ENCODE data around the gene SFXN1. TPM values are rescaled to one million over a fixed set of nuclear protein-coding genes. Genes with fewer than 3 reads are reported as not detected.
"Not testable (repeated sequence)": the region's sequence is repeated elsewhere in the genome, so short reads cannot be mapped to it uniquely, and the experiment has no call there.

The SFXN1 gene
- total and polyA plus RNA-seq, 9 donors, result 15.4 to 22.7 (median 20.5) TPM

DNA sequence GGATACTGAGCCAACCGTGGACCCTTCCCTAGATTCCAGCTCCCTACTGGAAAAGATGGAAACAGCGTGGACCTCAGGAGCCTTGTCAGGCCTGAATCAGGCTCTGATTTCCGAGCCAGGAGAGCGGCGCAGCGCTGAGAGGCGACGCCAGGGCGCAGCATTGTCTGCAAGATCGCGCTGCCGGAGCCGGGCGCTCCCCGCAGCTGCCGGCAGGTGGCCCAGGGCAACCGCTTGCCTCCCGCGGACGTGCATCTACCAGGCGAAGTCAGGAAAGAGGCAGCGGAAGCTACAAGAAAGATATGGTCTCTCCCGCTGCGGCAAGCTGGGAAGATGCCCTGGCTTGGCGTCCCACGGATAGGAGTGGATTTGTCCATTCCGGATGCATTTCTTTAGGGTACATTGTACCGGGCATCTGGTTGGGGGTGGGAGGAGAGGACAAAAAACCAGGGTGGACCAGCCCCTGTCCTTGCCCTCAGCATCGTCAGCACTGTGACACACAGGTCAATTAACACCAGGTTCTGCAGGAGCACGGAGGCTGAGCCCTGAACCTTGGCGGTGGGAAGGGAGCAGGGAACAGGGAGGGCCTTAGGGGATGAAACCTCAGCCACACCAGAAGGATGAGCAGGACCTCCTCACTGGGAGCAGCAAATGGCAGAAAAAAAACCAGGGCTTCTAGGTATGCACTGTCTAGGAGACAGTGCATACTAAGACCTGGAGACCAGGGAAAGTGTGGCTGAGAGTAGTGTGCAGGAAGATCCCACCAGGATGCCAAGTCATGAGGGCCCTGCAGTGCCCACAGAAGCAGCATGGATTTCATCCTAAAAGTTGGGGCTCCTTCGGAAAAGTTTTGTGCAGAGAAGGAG, 55.9 kb downstream of the SFXN1 start:
- under 1% methylated on average over 29 of the region's 32 CpGs for WGBS (ENCODE audit: insufficient coverage)
- no peak overlapping the region for H3K27ac ChIP-seq (ENCODE audit: low read length)
- no peaks in the 10 kb centered on the region for H3K9me3 ChIP-seq (replicated peaks; ENCODE audit: control insufficient read depth, low read depth, low read length)
- H3K27me3 ChIP-seq (ENCODE audit: control insufficient read depth, insufficient read depth, low read length), result peaks cover 3% of the 10 kb centered on the region
- no peak overlapping the region for H3K4me3 ChIP-seq (ENCODE audit: low read length)
- H3K4me1 ChIP-seq (ENCODE audit: control insufficient read depth, insufficient read depth, low read length), result peaks cover 6% of the 10 kb centered on the region
- peaks cover 7% of the 10 kb centered on the region for H3K36me3 ChIP-seq (ENCODE audit: control insufficient read depth, insufficient read depth, low read length)
- DNase-seq, result peak; percentile 69

GRCh38 chr5:175535331-175535730, 57.0 kb downstream of the SFXN1 start:
- H3K9me3 ChIP-seq (replicated peaks; ENCODE audit: control insufficient read depth, low read depth, low read length); H3K4me1 ChIP-seq (ENCODE audit: control insufficient read depth, insufficient read depth, low read length); H3K36me3 ChIP-seq (ENCODE audit: control insufficient read depth, insufficient read depth, low read length); H3K27me3 ChIP-seq (ENCODE audit: control insufficient read depth, insufficient read depth, low read length); H3K27ac ChIP-seq (ENCODE audit: low read length); DNase-seq; H3K4me3 ChIP-seq (ENCODE audit: low read length): not testable (repeated sequence)
- 100% methylated on average over 1 of the region's 3 CpGs for WGBS (ENCODE audit: insufficient coverage)

- H3K27me3 ChIP-seq (ENCODE audit: control insufficient read depth, insufficient read depth, low read length), result peaks cover 3% of the 10 kb centered on the region
- no peaks in the 10 kb centered on the region for H3K9me3 ChIP-seq (replicated peaks; ENCODE audit: control insufficient read depth, low read depth, low read length)
- no peak for DNase-seq
- peaks cover 6% of the 10 kb centered on the region for H3K4me1 ChIP-seq (ENCODE audit: control insufficient read depth, insufficient read depth, low read length)
- no peaks in the 10 kb centered on the region for H3K36me3 ChIP-seq (ENCODE audit: control insufficient read depth, insufficient read depth, low read length)
- H3K27ac ChIP-seq (ENCODE audit: low read length), result no peak overlapping the region
- 75% methylated on average over 3 of the region's 3 CpGs for WGBS (ENCODE audit: insufficient coverage)
- H3K4me3 ChIP-seq (ENCODE audit: low read length), result no peak overlapping the region
Measured at GRCh38 chr5:175535796-175536195, 57.4 kb downstream of the SFXN1 start.

- peaks cover 6% of the 10 kb centered on the region for H3K4me1 ChIP-seq (ENCODE audit: control insufficient read depth, insufficient read depth, low read length)
- H3K9me3 ChIP-seq (replicated peaks; ENCODE audit: control insufficient read depth, low read depth, low read length), result no peaks in the 10 kb centered on the region
- WGBS (ENCODE audit: insufficient coverage), result 81% methylated on average over 4 of the region's 5 CpGs
Measured at GRCh38 chr5:175538576-175538975, 60.2 kb downstream of the SFXN1 start.

GRCh38 chr5:175539936-175540335, 61.6 kb downstream of the SFXN1 start:
- Histone ChIP-seq H3K27me3 (ENCODE audit: control insufficient read depth, insufficient read depth, low read length) (no peaks in the 10 kb centered on the region), H3K9me3 (replicated peaks; ENCODE audit: control insufficient read depth, low read depth, low read length) (no peaks in the 10 kb centered on the region), H3K36me3 (ENCODE audit: control insufficient read depth, insufficient read depth, low read length) (no peaks in the 10 kb centered on the region), H3K4me3 (ENCODE audit: low read length) (no peak overlapping the region), H3K27ac (ENCODE audit: low read length) (no peak overlapping the region), H3K4me1 (ENCODE audit: control insufficient read depth, insufficient read depth, low read length) (no peaks in the 10 kb centered on the region)
- WGBS (ENCODE audit: insufficient coverage), result no CpG with 5 or more reads among the region's 2 CpGs
- DNase-seq, result no peak

More at GRCh38 chr5:175538576-175538975, 60.2 kb downstream of the SFXN1 start:
- Histone ChIP-seq H3K27ac (ENCODE audit: low read length) (no peak overlapping the region), H3K27me3 (ENCODE audit: control insufficient read depth, insufficient read depth, low read length) (peaks cover 3% of the 10 kb centered on the region), H3K36me3 (ENCODE audit: control insufficient read depth, insufficient read depth, low read length) (no peaks in the 10 kb centered on the region), H3K4me3 (ENCODE audit: low read length) (no peak overlapping the region)
- no peak for DNase-seq

DNA sequence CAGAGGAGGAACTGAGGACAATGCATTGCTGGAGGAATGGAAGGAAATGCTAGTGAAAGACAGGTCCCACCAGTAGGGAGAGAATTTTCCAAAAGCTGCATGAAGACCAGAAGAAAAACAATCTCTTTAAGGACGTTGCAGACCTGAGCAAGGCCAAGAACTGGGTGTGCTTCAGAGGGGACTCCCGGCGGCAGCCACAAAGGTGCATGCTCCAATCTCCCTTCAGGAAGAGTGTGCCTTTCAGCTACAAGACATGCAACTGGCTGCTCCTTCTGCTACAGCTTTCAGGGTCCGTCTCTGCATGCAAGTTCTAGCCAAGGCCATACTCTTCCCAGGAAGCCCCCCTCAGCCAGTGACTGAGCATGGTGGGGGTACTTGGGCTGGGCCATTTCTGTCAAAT, 62.9 kb downstream of the SFXN1 start:
- Histone ChIP-seq H3K9me3 (replicated peaks; ENCODE audit: control insufficient read depth, low read depth, low read length) (no peaks in the 10 kb centered on the region), H3K36me3 (ENCODE audit: control insufficient read depth, insufficient read depth, low read length) (no peaks in the 10 kb centered on the region), H3K4me1 (ENCODE audit: control insufficient read depth, insufficient read depth, low read length) (no peaks in the 10 kb centered on the region), H3K4me3 (ENCODE audit: low read length) (no peak overlapping the region), H3K27me3 (ENCODE audit: control insufficient read depth, insufficient read depth, low read length) (no peaks in the 10 kb centered on the region), H3K27ac (ENCODE audit: low read length) (no peak overlapping the region)
- DNase-seq, result no peak
- WGBS (ENCODE audit: insufficient coverage), result 79% methylated on average over 3 of the region's 4 CpGs

GRCh38 chr5:175542232-175542965, 64.0 kb downstream of the SFXN1 start:
- H3K4me1 ChIP-seq (ENCODE audit: control insufficient read depth, insufficient read depth, low read length), result no peaks in the 10 kb centered on the region
- no peaks in the 10 kb centered on the region for H3K36me3 ChIP-seq (ENCODE audit: control insufficient read depth, insufficient read depth, low read length)
- H3K27ac ChIP-seq (ENCODE audit: low read length), result no peak overlapping the region
- no peaks in the 10 kb centered on the region for H3K9me3 ChIP-seq (replicated peaks; ENCODE audit: control insufficient read depth, low read depth, low read length)
- H3K27me3 ChIP-seq (ENCODE audit: control insufficient read depth, insufficient read depth, low read length), result peaks cover 2% of the 10 kb centered on the region
- DNase-seq, result no peak
- no peak overlapping the region for H3K4me3 ChIP-seq (ENCODE audit: low read length)
- WGBS (ENCODE audit: insufficient coverage), result 89% methylated on average over 1 of the region's 5 CpGs

DNA sequence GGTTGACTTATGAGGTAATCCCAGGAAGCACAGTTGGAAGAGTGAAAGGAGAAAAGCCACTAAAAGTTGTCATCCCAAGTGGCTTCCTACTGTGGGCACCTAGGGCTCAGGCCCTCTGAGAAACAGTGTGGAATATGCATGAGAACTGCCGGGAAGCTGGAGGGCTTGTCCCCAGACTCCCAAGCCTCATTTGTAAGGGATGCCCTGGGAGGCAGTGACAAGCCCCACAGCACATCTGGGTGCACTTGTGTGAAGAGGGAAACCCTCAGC, 64.5 kb downstream of the SFXN1 start:
- Histone ChIP-seq H3K36me3 (ENCODE audit: control insufficient read depth, insufficient read depth, low read length) (no peaks in the 10 kb centered on the region), H3K4me3 (ENCODE audit: low read length) (no peak overlapping the region), H3K27me3 (ENCODE audit: control insufficient read depth, insufficient read depth, low read length) (peaks cover 2% of the 10 kb centered on the region), H3K27ac (ENCODE audit: low read length) (no peak overlapping the region), H3K9me3 (replicated peaks; ENCODE audit: control insufficient read depth, low read depth, low read length) (no peaks in the 10 kb centered on the region), H3K4me1 (ENCODE audit: control insufficient read depth, insufficient read depth, low read length) (no peaks in the 10 kb centered on the region)
- no CpG with 5 or more reads among the region's 1 CpG for WGBS (ENCODE audit: insufficient coverage)
- DNase-seq, result no peak

DNA sequence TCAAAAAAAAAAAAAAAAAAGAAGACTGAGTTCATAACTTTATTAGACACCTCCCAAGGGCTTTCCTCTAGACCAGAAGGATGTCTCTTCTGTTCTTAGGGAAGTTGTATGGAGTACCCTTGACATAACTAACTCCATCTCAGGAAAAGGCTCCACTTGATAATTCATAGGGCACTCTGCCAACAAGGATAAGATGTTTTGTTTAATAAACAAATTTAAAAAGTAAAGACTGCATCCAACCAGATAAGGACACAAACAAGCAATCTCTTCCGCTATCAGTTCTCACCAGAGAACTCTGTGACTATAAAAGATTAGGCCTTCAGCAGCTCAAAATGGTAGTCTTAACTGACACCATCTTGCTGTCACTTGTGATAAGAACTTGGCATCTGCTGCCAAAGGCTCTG, 65.8 kb downstream of the SFXN1 start:
- peaks cover 7% of the 10 kb centered on the region for H3K27me3 ChIP-seq (ENCODE audit: control insufficient read depth, insufficient read depth, low read length)
- no peak overlapping the region for H3K27ac ChIP-seq (ENCODE audit: low read length)
- H3K4me3 ChIP-seq (ENCODE audit: low read length), result no peak overlapping the region
- no peak for DNase-seq
- no CpG with 5 or more reads among the region's 1 CpG for WGBS (ENCODE audit: insufficient coverage)
- no peaks in the 10 kb centered on the region for H3K4me1 ChIP-seq (ENCODE audit: control insufficient read depth, insufficient read depth, low read length)
- no peaks in the 10 kb centered on the region for H3K36me3 ChIP-seq (ENCODE audit: control insufficient read depth, insufficient read depth, low read length)
- no peaks in the 10 kb centered on the region for H3K9me3 ChIP-seq (replicated peaks; ENCODE audit: control insufficient read depth, low read depth, low read length)

DNA sequence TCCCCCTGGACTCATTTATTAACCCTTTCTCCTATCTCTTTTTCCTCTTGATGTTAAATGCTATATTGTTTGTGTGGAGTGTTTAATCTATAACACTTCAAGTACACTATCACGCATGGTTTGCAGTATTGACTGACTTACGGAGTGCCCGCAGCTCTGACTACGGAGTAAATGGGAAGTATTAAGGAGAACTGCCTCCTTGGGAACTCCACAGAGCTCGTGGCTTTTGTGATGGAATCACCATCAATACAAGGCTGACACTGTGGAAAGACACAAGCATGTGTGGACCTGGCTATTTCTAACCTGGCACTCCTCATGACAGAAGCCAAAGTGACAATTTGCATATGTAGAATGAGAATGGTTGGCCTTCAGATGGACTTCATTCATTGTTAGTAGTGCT, 66.2 kb downstream of the SFXN1 start:
- Histone ChIP-seq H3K9me3 (replicated peaks; ENCODE audit: control insufficient read depth, low read depth, low read length) (no peaks in the 10 kb centered on the region), H3K4me1 (ENCODE audit: control insufficient read depth, insufficient read depth, low read length) (no peaks in the 10 kb centered on the region), H3K36me3 (ENCODE audit: control insufficient read depth, insufficient read depth, low read length) (no peaks in the 10 kb centered on the region), H3K27me3 (ENCODE audit: control insufficient read depth, insufficient read depth, low read length) (peaks cover 10% of the 10 kb centered on the region), H3K27ac (ENCODE audit: low read length) (no peak overlapping the region), H3K4me3 (ENCODE audit: low read length) (no peak overlapping the region)
- no peak for DNase-seq
- WGBS (ENCODE audit: insufficient coverage), result 92% methylated on average over 3 of the region's 5 CpGs

Data from muscle of leg (tissue), 11 donors.